DND-41 (cell line): ENCODE measurements around the gene TMEM132D.
A peak's percentile ranks its signal among the peaks of the same experiment; 100 is the strongest.

Source experiments
- ATAC-seq: fragments of 200-7000 bp; cut with Tn5 transposase; 3 replicates; pipeline ENCODE4 v1.9.1; 2021; ENCODE audit warnings: low read depth; ENCODE audit not compliant: insufficient read depth
- DNase-seq: peaks from one replicate; pipeline ENCODE4 v3.0.0-alpha.2; 2020
- H2AFZ ChIP-seq: 2 replicates; pipeline ENCODE4 v1.6.0; 2012; ENCODE audit warnings: low read depth, low read length
- H3K27ac ChIP-seq: 2 replicates; pipeline ENCODE4 v1.5.1; 2012; ENCODE audit warnings: low read length, inconsistent platforms
- H3K27me3 ChIP-seq: fragments of 200-600 bp; sonication (generic); 2 replicates; pipeline ENCODE4 v1.6.0; 2012; ENCODE audit warnings: low read length, mild to moderate bottlenecking, inconsistent platforms; ENCODE audit not compliant: insufficient read depth, poor library complexity
- H3K36me3 ChIP-seq: 2 replicates; pipeline ENCODE4 v1.5.1; 2012; ENCODE audit warnings: low read length, inconsistent platforms; ENCODE audit not compliant: insufficient read depth
- H3K4me1 ChIP-seq: 2 replicates; pipeline ENCODE4 v1.5.1; 2012; ENCODE audit warnings: mild to moderate bottlenecking, low read length; ENCODE audit not compliant: insufficient read depth
- H3K4me2 ChIP-seq: 2 replicates; pipeline ENCODE4 v1.6.0; 2012; ENCODE audit warnings: mild to moderate bottlenecking, moderate library complexity, low read length, inconsistent platforms; ENCODE audit not compliant: insufficient read depth
- H3K4me3 ChIP-seq, 2 experiments: fragments of 200-600 bp in 1 of 2; shearing (Covaris generic) in 1 of 2; 2 replicates each; pipeline ENCODE4 v1.5.1; 2012 to 2016; ENCODE audit warnings: inconsistent platforms in 2 of 2, low read length in 2 of 2, mild to moderate bottlenecking in 2 of 2, low read depth in 1 of 2, moderate library complexity in 1 of 2
- H3K79me2 ChIP-seq: 2 replicates; pipeline ENCODE4 v1.6.0; 2012; ENCODE audit warnings: low read length, inconsistent platforms; ENCODE audit not compliant: insufficient read depth
- H3K9ac ChIP-seq: 2 replicates; pipeline ENCODE4 v1.6.0; 2012; ENCODE audit warnings: low read depth, mild to moderate bottlenecking, inconsistent platforms, low read length, moderate library complexity
- H3K9me3 ChIP-seq: 2 replicates; pipeline ENCODE4 v1.5.1; 2012; ENCODE audit warnings: low read length, moderate library complexity, mild to moderate bottlenecking, inconsistent platforms; ENCODE audit not compliant: insufficient read depth, severe bottlenecking
- H4K20me1 ChIP-seq: 2 replicates; pipeline ENCODE4 v1.6.0; 2012; ENCODE audit warnings: low read length; ENCODE audit not compliant: insufficient read depth
- CTCF ChIP-seq: IDR thresholded peaks from 2 replicates; pipeline ENCODE4 v1.5.1; 2012; ENCODE audit warnings: borderline replicate concordance, low read length, moderate library complexity, mild to moderate bottlenecking; ENCODE audit not compliant: poor library complexity, severe bottlenecking; ENCODE audit errors: extremely low read depth
- EZH2 ChIP-seq: IDR thresholded peaks from 3 replicates; pipeline ENCODE4 v1.6.1; 2012; ENCODE audit warnings: borderline replicate concordance, low read depth, mild to moderate bottlenecking, moderate library complexity, low read length, inconsistent platforms; ENCODE audit not compliant: severe bottlenecking

TMEM132D gene

GRCh38 chr12:129393357-129393937, 510.4 kb downstream of the TMEM132D start:
- H4K20me1 ChIP-seq, result no peaks in the 10 kb centered on the region
- H2AFZ ChIP-seq, result no peak overlapping the region
- no peak overlapping the region for H3K4me3 ChIP-seq
- no peaks in the 10 kb centered on the region for H3K9me3 ChIP-seq
- no peaks in the 10 kb centered on the region for H3K27me3 ChIP-seq
- H3K9ac ChIP-seq, result no peak overlapping the region
- no peak for DNase-seq
- H3K4me1 ChIP-seq, result no peaks in the 10 kb centered on the region
- H3K27ac ChIP-seq, result no peak overlapping the region
- H3K79me2 ChIP-seq, result no peaks in the 10 kb centered on the region
- ATAC-seq, result no peak
- H3K4me2 ChIP-seq, result no peak overlapping the region
- H3K36me3 ChIP-seq, result no peaks in the 10 kb centered on the region
- TF ChIP-seq CTCF, result no peak
- TF ChIP-seq EZH2, result no peak

- H3K79me2 ChIP-seq, result no peaks in the 10 kb centered on the region
- no peaks in the 10 kb centered on the region for H3K27me3 ChIP-seq
- H3K9ac ChIP-seq, result no peak overlapping the region
- DNase-seq (no peak), ATAC-seq (no peak)
- TF ChIP-seq EZH2 (no peak), CTCF (no peak)
- no peaks in the 10 kb centered on the region for H3K4me1 ChIP-seq
- no peaks in the 10 kb centered on the region for H3K36me3 ChIP-seq
- no peak overlapping the region for H3K27ac ChIP-seq
- H3K4me3 ChIP-seq, result no peak overlapping the region
- no peak overlapping the region for H3K4me2 ChIP-seq
- no peaks in the 10 kb centered on the region for H4K20me1 ChIP-seq
- H3K9me3 ChIP-seq, result no peaks in the 10 kb centered on the region
- H2AFZ ChIP-seq, result no peak overlapping the region
Observed at GRCh38 chr12:129385637-129385990, 518.2 kb downstream of the TMEM132D start.

GRCh38 chr12:129383956-129384355, 519.9 kb downstream of the TMEM132D start:
- no peak overlapping the region for H2AFZ ChIP-seq
- no peaks in the 10 kb centered on the region for H3K79me2 ChIP-seq
- H3K27ac ChIP-seq, result no peak overlapping the region
- no peaks in the 10 kb centered on the region for H3K9me3 ChIP-seq
- no peak overlapping the region for H3K9ac ChIP-seq
- no peak for DNase-seq
- no peaks in the 10 kb centered on the region for H3K4me1 ChIP-seq
- no peak overlapping the region for H3K4me2 ChIP-seq
- ATAC-seq, result no peak
- TF ChIP-seq CTCF (no peak), EZH2 (no peak)
- no peaks in the 10 kb centered on the region for H4K20me1 ChIP-seq
- no peaks in the 10 kb centered on the region for H3K36me3 ChIP-seq
- H3K4me3 ChIP-seq, result no peak overlapping the region
- no peaks in the 10 kb centered on the region for H3K27me3 ChIP-seq

GRCh38 chr12:129381715-129382114, 522.1 kb downstream of the TMEM132D start:
- peaks cover 4% of the 10 kb centered on the region for H3K9me3 ChIP-seq
- H3K27me3 ChIP-seq, result no peaks in the 10 kb centered on the region
- no peaks in the 10 kb centered on the region for H3K4me1 ChIP-seq
- H3K27ac ChIP-seq, result no peak overlapping the region
- no peak overlapping the region for H2AFZ ChIP-seq
- H3K36me3 ChIP-seq, result no peaks in the 10 kb centered on the region
- H3K4me3 ChIP-seq, result no peak overlapping the region
- ATAC-seq (peak; percentile 64; the same call in 1 of the 3 replicates), DNase-seq (no peak)
- no peaks in the 10 kb centered on the region for H3K79me2 ChIP-seq
- H4K20me1 ChIP-seq, result no peaks in the 10 kb centered on the region
- TF ChIP-seq CTCF (no peak), EZH2 (no peak)
- no peak overlapping the region for H3K9ac ChIP-seq
- no peak overlapping the region for H3K4me2 ChIP-seq
